ENCODE measurements around the gene CEP192.

- no peak for TF ChIP-seq RAD21 (IDR thresholded peaks at IDR 0.05; ENCODE audit: low read depth)
- no peak for TF ChIP-seq REST (IDR thresholded peaks at IDR 0.05; ENCODE audit: low read depth)
- no peak for TF ChIP-seq ZBTB7A (IDR thresholded peaks at IDR 0.05; ENCODE audit: low read depth)
- TF ChIP-seq TCF12 (IDR thresholded peaks at IDR 0.05; ENCODE audit: low read depth) = no peak
These were observed 134.0 kb downstream of the CEP192 start for GRCh38 chr18:13125191-13125590.
